ENCODE measurements around the gene EME2. TPM values are rescaled to one million over a fixed set of nuclear protein-coding genes. Genes with fewer than 3 reads are reported as not detected.

Gene EME2
- total and polyA plus RNA-seq, 12 donors, result 1.8 to 90.7 (median 19.2) TPM

DNA sequence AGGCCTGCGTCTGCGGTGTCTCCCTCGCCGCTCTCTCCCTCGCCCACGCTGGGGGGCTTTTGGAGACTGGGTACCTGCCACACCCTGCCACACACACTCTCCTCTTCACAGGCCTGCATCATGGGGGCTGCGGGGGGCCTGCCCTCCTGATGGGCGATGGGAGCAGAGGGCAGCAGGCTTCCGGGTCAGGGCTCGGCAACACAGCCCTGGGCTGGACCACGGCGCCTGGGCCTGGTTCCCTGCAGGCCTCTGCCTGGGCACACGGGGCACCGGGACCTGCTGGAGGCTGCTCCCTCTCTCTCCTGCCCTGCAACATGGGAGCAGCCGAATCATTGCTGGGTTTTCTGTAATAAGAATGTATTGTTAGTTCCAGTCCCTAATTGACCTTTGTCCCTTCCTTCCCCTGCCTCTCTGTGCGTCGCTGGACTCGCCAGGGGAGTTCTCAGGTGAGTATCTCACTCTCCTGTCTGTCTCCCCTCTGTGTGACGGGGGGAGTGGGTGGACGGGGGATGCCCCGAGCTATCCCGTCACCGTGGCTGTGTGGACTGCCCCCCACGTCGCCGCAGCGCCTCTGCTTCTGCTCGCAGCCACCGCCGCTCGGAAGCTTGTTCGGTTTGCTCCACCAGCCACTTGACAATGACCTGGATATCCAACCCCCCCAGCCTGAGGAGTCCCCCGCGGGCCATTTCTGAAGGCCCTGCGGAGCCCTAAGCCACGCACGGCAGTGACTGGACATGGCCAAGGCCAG, 14.7 kb upstream of the EME2 start:
- no peak overlapping the region for H3K4me3 ChIP-seq
- intact Hi-C loops (cut with DNase I), result no loop called here
- DNase-seq, result no peak
- TF ChIP-seq, protein P1, sequence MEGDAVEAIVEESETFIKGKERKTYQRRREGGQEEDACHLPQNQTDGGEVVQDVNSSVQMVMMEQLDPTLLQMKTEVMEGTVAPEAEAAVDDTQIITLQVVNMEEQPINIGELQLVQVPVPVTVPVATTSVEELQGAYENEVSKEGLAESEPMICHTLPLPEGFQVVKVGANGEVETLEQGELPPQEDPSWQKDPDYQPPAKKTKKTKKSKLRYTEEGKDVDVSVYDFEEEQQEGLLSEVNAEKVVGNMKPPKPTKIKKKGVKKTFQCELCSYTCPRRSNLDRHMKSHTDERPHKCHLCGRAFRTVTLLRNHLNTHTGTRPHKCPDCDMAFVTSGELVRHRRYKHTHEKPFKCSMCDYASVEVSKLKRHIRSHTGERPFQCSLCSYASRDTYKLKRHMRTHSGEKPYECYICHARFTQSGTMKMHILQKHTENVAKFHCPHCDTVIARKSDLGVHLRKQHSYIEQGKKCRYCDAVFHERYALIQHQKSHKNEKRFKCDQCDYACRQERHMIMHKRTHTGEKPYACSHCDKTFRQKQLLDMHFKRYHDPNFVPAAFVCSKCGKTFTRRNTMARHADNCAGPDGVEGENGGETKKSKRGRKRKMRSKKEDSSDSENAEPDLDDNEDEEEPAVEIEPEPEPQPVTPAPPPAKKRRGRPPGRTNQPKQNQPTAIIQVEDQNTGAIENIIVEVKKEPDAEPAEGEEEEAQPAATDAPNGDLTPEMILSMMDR (IDR thresholded peaks at IDR 0.05), result no peak
- no peak for TF ChIP-seq POLR2A (IDR thresholded peaks at IDR 0.05)
- H3K27ac ChIP-seq, result no peak overlapping the region
- peaks cover 0 to 43% of the 10 kb centered on the region in 2 donors for H3K36me3 ChIP-seq (replicated peaks in 1 of 2)
- H3K9me3 ChIP-seq (replicated peaks in 1 of 3), result no peaks in the 10 kb centered on the region
- WGBS, 4 donors, result 90 to 96% (median 94%) methylated on average over 23 to 37 of the region's 37 CpGs
- no peaks in the 10 kb centered on the region for H3K27me3 ChIP-seq
- H3K4me1 ChIP-seq (replicated peaks in 1 of 2), result no peaks in the 10 kb centered on the region

DNA sequence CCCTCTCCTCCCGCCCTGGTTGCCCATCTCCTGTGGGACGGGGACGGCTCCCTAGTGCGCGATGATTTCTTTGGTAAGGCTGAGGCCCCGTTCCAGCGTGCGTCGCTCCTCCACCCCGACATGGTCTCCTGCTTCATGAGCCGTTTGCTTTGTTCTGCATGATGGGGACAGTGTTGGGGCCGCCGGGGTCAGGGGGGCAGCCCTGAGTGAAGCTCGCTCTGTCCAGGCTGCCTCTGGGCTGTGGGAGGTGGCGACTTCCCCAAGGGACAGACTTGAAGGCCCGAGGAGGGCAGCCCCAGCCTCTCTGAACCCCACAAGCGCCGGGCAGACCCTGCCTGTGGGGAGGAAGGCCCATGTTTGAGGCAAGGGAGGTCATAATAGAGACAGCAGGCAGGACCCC, 13.7 kb upstream of the EME2 start:
- H3K27ac ChIP-seq, result no peak overlapping the region
- no peak for DNase-seq
- TF ChIP-seq, protein P1 (IDR thresholded peaks at IDR 0.05), result no peak
- no peak for TF ChIP-seq POLR2A (IDR thresholded peaks at IDR 0.05)
- no peaks in the 10 kb centered on the region for H3K4me1 ChIP-seq (replicated peaks in 1 of 2)
- no peaks in the 10 kb centered on the region for H3K9me3 ChIP-seq (replicated peaks in 1 of 3)
- intact Hi-C loops (cut with DNase I), result no loop called here
- H3K27me3 ChIP-seq, result no peaks in the 10 kb centered on the region
- WGBS, 4 donors, result 91 to 96% (median 94%) methylated on average over 15 to 18 of the region's 18 CpGs
- peaks cover 0 to 47% of the 10 kb centered on the region in 2 donors for H3K36me3 ChIP-seq (replicated peaks in 1 of 2)
- no peak overlapping the region for H3K4me3 ChIP-seq

DNA sequence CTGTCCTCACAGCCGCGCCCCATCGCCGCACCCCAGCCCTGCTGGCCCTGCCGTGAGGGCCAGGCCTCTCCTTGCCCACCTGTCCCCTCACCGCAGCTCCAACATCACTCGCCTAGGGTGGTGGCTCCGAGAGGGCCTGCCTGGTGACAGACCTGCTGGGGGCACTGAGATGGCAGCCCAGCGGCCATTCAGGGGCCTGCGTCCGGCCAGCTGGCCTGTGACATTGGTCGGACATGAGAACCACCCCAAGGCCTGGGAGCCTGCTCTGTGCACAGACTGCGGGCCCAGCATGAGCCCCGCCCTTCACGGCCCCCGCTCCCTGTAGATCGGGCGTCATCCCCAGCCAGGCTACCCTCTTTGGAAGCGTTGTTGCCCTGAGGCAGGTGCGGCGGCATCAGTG, 13.1 kb upstream of the EME2 start:
- peaks cover 0 to 53% of the 10 kb centered on the region in 2 donors for H3K36me3 ChIP-seq (replicated peaks in 1 of 2)
- H3K4me3 ChIP-seq, result no peak overlapping the region
- no peaks in the 10 kb centered on the region for H3K9me3 ChIP-seq (replicated peaks in 1 of 3)
- H3K27ac ChIP-seq, result no peak overlapping the region
- no peak for DNase-seq
- H3K27me3 ChIP-seq, result no peaks in the 10 kb centered on the region
- no peaks in the 10 kb centered on the region for H3K4me1 ChIP-seq (replicated peaks in 1 of 2)
- intact Hi-C loops (cut with DNase I), result no loop called here
- TF ChIP-seq POLR2A (IDR thresholded peaks at IDR 0.05), result no peak
- TF ChIP-seq, protein P1 (IDR thresholded peaks at IDR 0.05), result no peak
- 94 to 98% (median 95%) methylated on average over 10 to 21 of the region's 21 CpGs for WGBS, 4 donors

DNA sequence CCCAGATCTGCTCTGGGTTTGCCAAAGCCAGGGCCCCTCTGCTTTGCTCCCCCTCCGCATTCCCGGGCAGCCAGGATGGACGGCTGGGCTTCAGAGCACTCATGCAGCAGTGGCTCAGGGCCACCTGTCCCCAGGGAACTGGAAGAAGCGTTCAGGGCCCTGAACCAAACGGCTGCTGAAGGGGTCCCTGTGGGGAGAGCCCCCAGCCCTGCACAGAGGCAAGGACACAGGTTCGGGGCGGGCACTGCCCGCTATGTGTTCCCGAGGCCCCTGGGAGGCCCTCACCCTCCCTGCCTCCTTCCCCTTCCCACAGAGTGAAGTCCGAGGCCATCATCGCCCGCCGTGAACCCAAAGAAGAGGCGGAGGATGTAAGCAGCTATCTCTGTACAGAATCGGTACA, 11.7 kb upstream of the EME2 start:
- Histone ChIP-seq H3K4me1 (replicated peaks in 1 of 2) (no peaks in the 10 kb centered on the region), H3K9me3 (replicated peaks in 1 of 3) (no peaks in the 10 kb centered on the region), H3K4me3 (no peak overlapping the region), H3K27me3 (no peaks in the 10 kb centered on the region), H3K36me3 (replicated peaks in 1 of 2) (peaks cover 0 to 63% of the 10 kb centered on the region in 2 donors), H3K27ac (no peak overlapping the region)
- intact Hi-C loops (cut with DNase I), result no loop called here
- 88 to 97% (median 89%) methylated on average over 11 to 15 of the region's 15 CpGs for WGBS, 4 donors
- no peak for TF ChIP-seq POLR2A (IDR thresholded peaks at IDR 0.05)
- TF ChIP-seq, protein P1 (IDR thresholded peaks at IDR 0.05), result no peak
- no peak for DNase-seq

All from adrenal gland (tissue), 12 donors.